SU-DHL-6 (cell line): ENCODE data around the gene PREX1.

Source experiments
- H2AFZ ChIP-seq: fragments of 200-600 bp; sonication (generic); 2 replicates; pipeline ENCODE4 v1.6.1; 2014; ENCODE audit warnings: low read depth, mild to moderate bottlenecking, moderate library complexity, mixed read lengths, antibody characterized with exemption, low read length; ENCODE audit not compliant: severe bottlenecking
- H3F3A ChIP-seq: fragments of 200-600 bp; shearing (Covaris generic); 2 replicates; pipeline ENCODE4 v1.6.0; 2016; ENCODE audit warnings: antibody characterized with exemption, mild to moderate bottlenecking; ENCODE audit not compliant: insufficient read depth
- H3K27ac ChIP-seq: fragments of 200-600 bp; sonication (generic); 2 replicates; pipeline ENCODE4 v1.5.1; 2016; ENCODE audit warnings: low read depth, mild to moderate bottlenecking, low read length, moderate library complexity, mixed read lengths
- H3K27me3 ChIP-seq: fragments of 200-600 bp; sonication (generic), shearing (Covaris generic); 2 replicates; pipeline ENCODE4 v1.6.0; 2014; ENCODE audit warnings: mild to moderate bottlenecking, low read length
- H3K36me3 ChIP-seq: fragments of 200-600 bp; sonication (generic); 2 replicates; pipeline ENCODE4 v1.6.1; 2014; ENCODE audit warnings: mild to moderate bottlenecking, low read length, mixed read lengths
- H3K4me2 ChIP-seq: fragments of 300-600, 200-600 bp; shearing (Covaris generic), sonication (generic); 2 replicates; pipeline ENCODE4 v1.6.0; 2014; ENCODE audit warnings: low read length, low read depth, mild to moderate bottlenecking; ENCODE audit not compliant: poor library complexity, severe bottlenecking
- H3K4me3 ChIP-seq: fragments of 200-600 bp; sonication (generic); 2 replicates; pipeline ENCODE4 v1.5.1; 2014; ENCODE audit warnings: antibody characterized with exemption, low read length, mild to moderate bottlenecking, mixed read lengths; ENCODE audit not compliant: insufficient read depth, poor library complexity, severe bottlenecking
- H3K79me2 ChIP-seq: fragments of 200-600 bp; sonication (generic); 2 replicates; pipeline ENCODE4 v1.6.1; 2014; ENCODE audit warnings: mild to moderate bottlenecking, low read length, moderate library complexity; ENCODE audit not compliant: insufficient read depth
- H3K9ac ChIP-seq: fragments of 200-600 bp; sonication (generic); 2 replicates; pipeline ENCODE4 v1.7.0; 2014; ENCODE audit warnings: mild to moderate bottlenecking, low read length
- H3K9me2 ChIP-seq: fragments of 200-600 bp; sonication (generic); replicated peaks from 2 replicates; pipeline ENCODE4 v1.6.1; 2014; ENCODE audit warnings: low read length; ENCODE audit not compliant: insufficient read depth
- H3K9me3 ChIP-seq: fragments of 200-600 bp; sonication (generic); 2 replicates; pipeline ENCODE4 v1.6.1; 2014; ENCODE audit warnings: low read length, mixed read lengths; ENCODE audit not compliant: insufficient read depth
- H4K20me1 ChIP-seq: fragments of 200-600 bp; sonication (generic); 2 replicates; pipeline ENCODE4 v1.6.1; 2014; ENCODE audit warnings: low read depth, mild to moderate bottlenecking, antibody characterized with exemption, low read length, moderate library complexity, mixed read lengths
- CTCF ChIP-seq: fragments of 200-600 bp; sonication (generic); IDR thresholded peaks from one replicate; pipeline ENCODE4 v1.5.1; 2017; ENCODE audit warnings: antibody characterized with exemption, mild to moderate bottlenecking, low read length, moderate library complexity; ENCODE audit not compliant: insufficient read depth, poor library complexity, severe bottlenecking
- EZH2phosphoT487 ChIP-seq: fragments of 200-600 bp; sonication (generic), shearing (Covaris generic); conservative IDR thresholded peaks from 2 replicates; pipeline ENCODE4 v1.6.1; 2018; ENCODE audit warnings: mild to moderate bottlenecking, antibody characterized with exemption, low read length, moderate library complexity, mixed read lengths

The PREX1 gene

GRCh38 chr20:48592107-48592940 lies 235.5 kb downstream of the PREX1 start:
- TF ChIP-seq CTCF (no peak), EZH2phosphoT487 (no peak)
- Histone ChIP-seq H3K79me2 (no peaks in the 10 kb centered on the region), H3K9me3 (no peaks in the 10 kb centered on the region), H3K9ac (no peak overlapping the region), H2AFZ (no peak overlapping the region), H3K4me3 (no peak overlapping the region), H4K20me1 (no peaks in the 10 kb centered on the region), H3K27ac (no peak overlapping the region), H3K4me2 (no peak overlapping the region), H3K36me3 (no peaks in the 10 kb centered on the region), H3K9me2 (no peaks in the 10 kb centered on the region), H3K27me3 (no peaks in the 10 kb centered on the region), H3F3A (no peaks in the 10 kb centered on the region)

- no peaks in the 10 kb centered on the region for H3K27me3 ChIP-seq
- no peak overlapping the region for H2AFZ ChIP-seq
- no peaks in the 10 kb centered on the region for H3K79me2 ChIP-seq
- H3K9ac ChIP-seq, result no peak overlapping the region
- no peaks in the 10 kb centered on the region for H4K20me1 ChIP-seq
- no peaks in the 10 kb centered on the region for H3K36me3 ChIP-seq
- H3K9me2 ChIP-seq, result no peaks in the 10 kb centered on the region
- no peak overlapping the region for H3K4me2 ChIP-seq
- H3K9me3 ChIP-seq, result no peaks in the 10 kb centered on the region
- TF ChIP-seq EZH2phosphoT487 (no peak), CTCF (no peak)
- no peaks in the 10 kb centered on the region for H3F3A ChIP-seq
- H3K4me3 ChIP-seq, result no peak overlapping the region
- H3K27ac ChIP-seq, result no peak overlapping the region
Observed at GRCh38 chr20:48586730-48587129, 241.1 kb downstream of the PREX1 start.

GRCh38 chr20:48585061-48585870 lies 242.5 kb downstream of the PREX1 start:
- no peaks in the 10 kb centered on the region for H3K27me3 ChIP-seq
- no peak overlapping the region for H3K9ac ChIP-seq
- no peak overlapping the region for H3K4me2 ChIP-seq
- H3K36me3 ChIP-seq, result no peaks in the 10 kb centered on the region
- no peaks in the 10 kb centered on the region for H3K9me3 ChIP-seq
- no peak overlapping the region for H2AFZ ChIP-seq
- H3K27ac ChIP-seq, result no peak overlapping the region
- H3K4me3 ChIP-seq, result no peak overlapping the region
- no peak for TF ChIP-seq CTCF
- no peak for TF ChIP-seq EZH2phosphoT487
- no peaks in the 10 kb centered on the region for H3K79me2 ChIP-seq
- H4K20me1 ChIP-seq, result no peaks in the 10 kb centered on the region
- no peaks in the 10 kb centered on the region for H3F3A ChIP-seq
- no peaks in the 10 kb centered on the region for H3K9me2 ChIP-seq
